Measurements from ENCODE around the gene PTPRG. TPM values are rescaled to one million over a fixed set of nuclear protein-coding genes. Genes with fewer than 3 reads are reported as not detected.

The PTPRG gene
- total RNA-seq, 1 experiment from 2014 or later = 0.73 TPM

DNA sequence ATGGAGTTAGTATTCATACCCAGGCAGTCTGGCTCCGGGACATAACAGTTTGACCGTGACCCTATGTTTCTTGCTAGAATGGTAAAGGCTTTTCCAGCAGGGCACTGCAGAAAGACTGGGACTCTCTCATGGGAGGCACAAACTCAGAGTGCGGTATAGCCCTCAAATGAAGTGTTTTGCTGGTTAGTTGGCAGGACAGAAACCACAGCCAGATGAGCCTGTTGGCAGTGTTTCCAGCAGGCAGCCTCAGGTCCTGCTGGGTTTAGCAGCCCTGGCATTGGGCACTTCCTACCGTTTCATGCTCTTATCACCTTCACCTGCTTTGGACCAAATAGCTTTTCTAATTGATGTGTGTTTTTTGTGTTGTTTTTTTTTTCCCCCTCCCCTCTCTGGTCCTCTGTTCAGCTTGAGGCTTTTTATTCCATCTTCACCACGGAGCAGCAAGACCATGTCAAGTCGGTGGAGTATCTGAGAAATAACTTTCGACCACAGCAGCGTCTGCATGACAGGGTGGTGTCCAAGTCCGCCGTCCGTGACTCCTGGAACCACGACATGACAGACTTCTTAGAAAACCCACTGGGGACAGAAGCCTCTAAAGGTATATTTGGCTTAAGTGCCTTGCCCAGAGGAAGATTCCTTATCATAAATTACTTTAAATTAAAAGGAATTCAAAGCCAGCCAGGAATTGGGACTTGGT, 606.3 kb downstream of the PTPRG start:
- DNase-seq = no peak
- POLR2A ChIA-PET (ENCODE audit: unreplicated experiment) = no interaction called here
- intact Hi-C loops (cut with micrococcal nuclease) = no loop called here

DNA sequence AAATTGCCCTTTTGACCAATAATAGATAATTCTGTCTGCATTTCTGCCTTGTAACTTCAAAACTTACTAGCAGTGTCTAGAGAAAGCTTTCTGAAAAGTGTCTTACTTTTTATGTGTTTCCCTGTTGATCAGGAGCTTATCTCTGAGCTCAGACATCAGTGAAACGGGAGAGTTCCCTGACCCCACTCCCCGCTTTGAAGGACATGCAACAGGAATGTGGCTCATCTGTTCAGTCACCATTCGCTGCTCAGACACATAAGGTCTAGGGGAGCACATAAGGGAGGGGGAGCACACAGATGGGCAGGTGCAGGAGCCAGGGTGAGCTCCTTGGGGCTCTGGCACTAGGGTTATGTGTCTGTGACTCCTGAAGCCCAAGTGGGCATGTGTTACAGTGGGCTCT, 607.0 kb downstream of the PTPRG start:
- H3K4me3 ChIP-seq (ENCODE audit: low read length) = no peak overlapping the region
- POLR2A ChIA-PET (ENCODE audit: unreplicated experiment) = no interaction called here
- TF ChIP-seq EZH2phosphoT487 (IDR thresholded peaks at IDR 0.05; ENCODE audit: borderline replicate concordance, low read length) = no peak
- TF ChIP-seq, protein P1, sequence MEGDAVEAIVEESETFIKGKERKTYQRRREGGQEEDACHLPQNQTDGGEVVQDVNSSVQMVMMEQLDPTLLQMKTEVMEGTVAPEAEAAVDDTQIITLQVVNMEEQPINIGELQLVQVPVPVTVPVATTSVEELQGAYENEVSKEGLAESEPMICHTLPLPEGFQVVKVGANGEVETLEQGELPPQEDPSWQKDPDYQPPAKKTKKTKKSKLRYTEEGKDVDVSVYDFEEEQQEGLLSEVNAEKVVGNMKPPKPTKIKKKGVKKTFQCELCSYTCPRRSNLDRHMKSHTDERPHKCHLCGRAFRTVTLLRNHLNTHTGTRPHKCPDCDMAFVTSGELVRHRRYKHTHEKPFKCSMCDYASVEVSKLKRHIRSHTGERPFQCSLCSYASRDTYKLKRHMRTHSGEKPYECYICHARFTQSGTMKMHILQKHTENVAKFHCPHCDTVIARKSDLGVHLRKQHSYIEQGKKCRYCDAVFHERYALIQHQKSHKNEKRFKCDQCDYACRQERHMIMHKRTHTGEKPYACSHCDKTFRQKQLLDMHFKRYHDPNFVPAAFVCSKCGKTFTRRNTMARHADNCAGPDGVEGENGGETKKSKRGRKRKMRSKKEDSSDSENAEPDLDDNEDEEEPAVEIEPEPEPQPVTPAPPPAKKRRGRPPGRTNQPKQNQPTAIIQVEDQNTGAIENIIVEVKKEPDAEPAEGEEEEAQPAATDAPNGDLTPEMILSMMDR (conservative IDR thresholded peaks at IDR 0.05; ENCODE audit: low read depth, low read length) = no peak
- no peak for TF ChIP-seq EZH2 (IDR thresholded peaks at IDR 0.05; ENCODE audit: low read length, unreplicated experiment)
- BruUV-seq (replicated peaks) = no TSS peak
- no peak for DNase-seq
- no peaks in the 10 kb centered on the region for H3K36me3 ChIP-seq (ENCODE audit: low read depth, low read length)
- H3K9me3 ChIP-seq (ENCODE audit: low read length) = no peaks in the 10 kb centered on the region
- no peaks in the 10 kb centered on the region for H3K27me3 ChIP-seq (ENCODE audit: low read length)
- intact Hi-C loops (cut with micrococcal nuclease) = no loop called here
- H3K4me1 ChIP-seq (ENCODE audit: insufficient read depth, low read length) = no peaks in the 10 kb centered on the region
- no peaks in the 10 kb centered on the region for H4K20me1 ChIP-seq (ENCODE audit: low read length)
- H3K27ac ChIP-seq (ENCODE audit: low read length) = no peak overlapping the region
- ATAC-seq = no peak
- CTCF ChIA-PET = no interaction called here
- no peaks in the 10 kb centered on the region for H3F3A ChIP-seq (ENCODE audit: low read length, unreplicated experiment)
- no peak overlapping the region for H2AFZ ChIP-seq (ENCODE audit: low read length)
- no peaks in the 10 kb centered on the region for H3K9me2 ChIP-seq (replicated peaks; ENCODE audit: low read length)
- no peaks in the 10 kb centered on the region for H3K79me2 ChIP-seq (ENCODE audit: low read length)
- no peak overlapping the region for H3K4me2 ChIP-seq (ENCODE audit: low read length)
- no peak overlapping the region for H3K9ac ChIP-seq (ENCODE audit: low read length)

More for the DNA sequence above, 606.3 kb downstream of the PTPRG start:
- H3K27me3 ChIP-seq (ENCODE audit: low read length) = no peaks in the 10 kb centered on the region
- ATAC-seq = no peak
- no peaks in the 10 kb centered on the region for H3K9me3 ChIP-seq (ENCODE audit: low read length)
- no peak overlapping the region for H3K9ac ChIP-seq (ENCODE audit: low read length)
- no peak overlapping the region for H2AFZ ChIP-seq (ENCODE audit: low read length)
- H3F3A ChIP-seq (ENCODE audit: low read length, unreplicated experiment) = no peaks in the 10 kb centered on the region
- CTCF ChIA-PET = no interaction called here
- no peaks in the 10 kb centered on the region for H3K4me1 ChIP-seq (ENCODE audit: insufficient read depth, low read length)
- TF ChIP-seq, protein P1 (conservative IDR thresholded peaks at IDR 0.05; ENCODE audit: low read depth, low read length) = no peak
- no peak for TF ChIP-seq EZH2 (IDR thresholded peaks at IDR 0.05; ENCODE audit: low read length, unreplicated experiment)
- no peak for TF ChIP-seq EZH2phosphoT487 (IDR thresholded peaks at IDR 0.05; ENCODE audit: borderline replicate concordance, low read length)
- H3K4me3 ChIP-seq (ENCODE audit: low read length) = no peak overlapping the region
- H3K9me2 ChIP-seq (replicated peaks; ENCODE audit: low read length) = no peaks in the 10 kb centered on the region
- no peaks in the 10 kb centered on the region for H4K20me1 ChIP-seq (ENCODE audit: low read length)
- H3K27ac ChIP-seq (ENCODE audit: low read length) = no peak overlapping the region
- no peaks in the 10 kb centered on the region for H3K79me2 ChIP-seq (ENCODE audit: low read length)
- no peaks in the 10 kb centered on the region for H3K36me3 ChIP-seq (ENCODE audit: low read depth, low read length)
- H3K4me2 ChIP-seq (ENCODE audit: low read length) = no peak overlapping the region
- no TSS peak for BruUV-seq (replicated peaks)

GRCh38 chr3:62169906-62170660, 608.7 kb downstream of the PTPRG start:
- Histone ChIP-seq H3K4me2 (ENCODE audit: low read length) (no peak overlapping the region), H3K79me2 (ENCODE audit: low read length) (no peaks in the 10 kb centered on the region), H3K27ac (ENCODE audit: low read length) (no peak overlapping the region), H3K9ac (ENCODE audit: low read length) (no peak overlapping the region), H3K9me3 (ENCODE audit: low read length) (no peaks in the 10 kb centered on the region), H3K36me3 (ENCODE audit: low read depth, low read length) (no peaks in the 10 kb centered on the region), H3K4me1 (ENCODE audit: insufficient read depth, low read length) (no peaks in the 10 kb centered on the region), H4K20me1 (ENCODE audit: low read length) (no peaks in the 10 kb centered on the region), H3F3A (ENCODE audit: low read length, unreplicated experiment) (no peaks in the 10 kb centered on the region), H3K9me2 (replicated peaks; ENCODE audit: low read length) (no peaks in the 10 kb centered on the region), H3K4me3 (ENCODE audit: low read length) (no peak overlapping the region), H3K27me3 (ENCODE audit: low read length) (no peaks in the 10 kb centered on the region), H2AFZ (ENCODE audit: low read length) (no peak overlapping the region)
- POLR2A ChIA-PET (ENCODE audit: unreplicated experiment) = no interaction called here
- TF ChIP-seq, protein P1 (conservative IDR thresholded peaks at IDR 0.05; ENCODE audit: low read depth, low read length) = no peak
- no peak for TF ChIP-seq EZH2phosphoT487 (IDR thresholded peaks at IDR 0.05; ENCODE audit: borderline replicate concordance, low read length)
- TF ChIP-seq EZH2 (IDR thresholded peaks at IDR 0.05; ENCODE audit: low read length, unreplicated experiment) = no peak
- no TSS peak for BruUV-seq (replicated peaks)
- no peak for ATAC-seq
- CTCF ChIA-PET = no interaction called here
- intact Hi-C loops (cut with micrococcal nuclease) = no loop called here
- no peak for DNase-seq

Data from PC-3 (cell line).